GM12872 (cell line): ENCODE data around the gene ADORA2A.

Source experiments
- CTCF ChIP-seq: IDR thresholded peaks from 3 replicates; pipeline ENCODE4 v1.5.1; 2011; ENCODE audit warnings: low read depth, mild to moderate bottlenecking, low read length, moderate library complexity; ENCODE audit not compliant: insufficient read depth

Gene ADORA2A

GRCh38 chr22:24431309-24432034 lies 4.1 kb downstream of the ADORA2A start:
- no peak for TF ChIP-seq CTCF

- TF ChIP-seq CTCF: no peak
These were observed 4.9 kb downstream of the ADORA2A start for GRCh38 chr22:24432059-24432853.

GRCh38 chr22:24433001-24433827 lies 5.8 kb downstream of the ADORA2A start:
- no peak for TF ChIP-seq CTCF

GRCh38 chr22:24433828-24434470 lies 6.5 kb downstream of the ADORA2A start:
- no peak for TF ChIP-seq CTCF

GRCh38 chr22:24434471-24435322 lies 7.3 kb downstream of the ADORA2A start:
- TF ChIP-seq CTCF: no peak

- no peak for TF ChIP-seq CTCF
These were observed 7.9 kb downstream of the ADORA2A start for GRCh38 chr22:24435323-24435645.
